ENCODE measurements around the gene C6orf52. TPM values are rescaled to one million over a fixed set of nuclear protein-coding genes. Genes with fewer than 3 reads are reported as not detected.

The C6orf52 gene
- total RNA-seq = 0.71 TPM in 1 of 2 replicates, not detected in the other

GRCh38 chr6:10694302-10695085 lies at the start of gene C6orf52, which contains the start of gene PAK1IP1:
Gene C6orf52 (minus strand): TSS chr6:10694616. CDS start chr6:10687550, 7,066 bp downstream.
Gene PAK1IP1 (plus strand): TSS chr6:10694972. CDS start chr6:10694986, 14 bp downstream.

GRCh38 chr6:10722820-10723566 lies 28.6 kb upstream of the C6orf52 start, which contains the start of gene TMEM14C:
Gene TMEM14C (plus strand): TSS chr6:10723070. CDS start chr6:10724614, 1,544 bp downstream.

Other genes with a start within 250 kb of the C6orf52 start
- not detected in 2 replicates for gene GCNT2, start 173.3 kb downstream of the C6orf52 start, total RNA-seq
- gene PAK1IP1, start 356 bp upstream of the C6orf52 start, total RNA-seq = 15.2 and 19.0 TPM in 2 replicates
- gene TMEM14C, start 28.5 kb upstream of the C6orf52 start, total RNA-seq = 194 and 206 TPM in 2 replicates
- 128 and 150 TPM in 2 replicates for gene TMEM14B, start 53.2 kb upstream of the C6orf52 start, total RNA-seq
- not detected in 2 replicates for gene MAK, start 143.9 kb upstream of the C6orf52 start, total RNA-seq
- not detected in 2 replicates for gene GCM2, start 187.4 kb upstream of the C6orf52 start, total RNA-seq
- not detected in 2 replicates for gene SYCP2L, start 192.4 kb upstream of the C6orf52 start, total RNA-seq

Data from myometrial cell (primary cell).